T-helper 2 cell treated with Interferon-gamma antibody and Interleukin-4, amounts not matched to agents 5 μg/mL and 100 μg/mL, for 36 hours (primary cell): ENCODE results near the gene PXMP4.
A peak's percentile ranks its signal among the peaks of the same experiment; 100 is the strongest.

Source experiments
- DNase-seq: peaks from one replicate; pipeline ENCODE4 v3.0.0; 2021; ENCODE audit warnings: low spot score
- H3K27ac Mint-ChIP-seq: one replicate; pipeline ENCODE4 v1.8.0; 2021; ENCODE audit warnings: mild to moderate bottlenecking, mixed read lengths
- H3K27me3 Mint-ChIP-seq: one replicate; pipeline ENCODE4 v1.8.0; 2021; ENCODE audit warnings: low read depth, mixed read lengths
- H3K36me3 Mint-ChIP-seq: one replicate; pipeline ENCODE4 v1.8.0; 2021; ENCODE audit warnings: low read depth, mixed read lengths
- H3K4me1 Mint-ChIP-seq: one replicate; pipeline ENCODE4 v1.8.0; 2021; ENCODE audit warnings: low read depth, mixed read lengths
- H3K4me3 Mint-ChIP-seq: one replicate; pipeline ENCODE4 v1.8.0; 2022; ENCODE audit warnings: mild to moderate bottlenecking, moderate library complexity, mixed read lengths
- H3K9me3 Mint-ChIP-seq: one replicate; pipeline ENCODE4 v1.8.0; 2021; ENCODE audit warnings: mixed read lengths

The PXMP4 gene

GRCh38 chr20:33744773-33745385 lies 24.8 kb upstream of the PXMP4 start:
- H3K4me1 Mint-ChIP-seq: no peaks in the 10 kb centered on the region
- H3K4me3 Mint-ChIP-seq: no peak overlapping the region
- H3K36me3 Mint-ChIP-seq: peaks cover 10% of the 10 kb centered on the region
- no peaks in the 10 kb centered on the region for H3K9me3 Mint-ChIP-seq
- no peak overlapping the region for H3K27ac Mint-ChIP-seq
- H3K27me3 Mint-ChIP-seq: no peaks in the 10 kb centered on the region
- DNase-seq: no peak

GRCh38 chr20:33744181-33744580 lies 24.1 kb upstream of the PXMP4 start:
- peaks cover 10% of the 10 kb centered on the region for H3K36me3 Mint-ChIP-seq
- H3K9me3 Mint-ChIP-seq: no peaks in the 10 kb centered on the region
- DNase-seq: no peak
- no peak overlapping the region for H3K27ac Mint-ChIP-seq
- no peak overlapping the region for H3K4me3 Mint-ChIP-seq
- H3K27me3 Mint-ChIP-seq: no peaks in the 10 kb centered on the region
- H3K4me1 Mint-ChIP-seq: no peaks in the 10 kb centered on the region

- H3K36me3 Mint-ChIP-seq: peaks cover 15% of the 10 kb centered on the region
- H3K27ac Mint-ChIP-seq: no peak overlapping the region
Measured at GRCh38 chr20:33740189-33740588, 20.1 kb upstream of the PXMP4 start.

GRCh38 chr20:33739493-33739892 lies 19.4 kb upstream of the PXMP4 start:
- no peaks in the 10 kb centered on the region for H3K27me3 Mint-ChIP-seq
- H3K4me1 Mint-ChIP-seq: no peaks in the 10 kb centered on the region
- peaks cover 16% of the 10 kb centered on the region for H3K9me3 Mint-ChIP-seq
- peaks cover 15% of the 10 kb centered on the region for H3K36me3 Mint-ChIP-seq
- H3K4me3 Mint-ChIP-seq: no peak overlapping the region
- DNase-seq: no peak
- no peak overlapping the region for H3K27ac Mint-ChIP-seq

More at GRCh38 chr20:33740189-33740588, 20.1 kb upstream of the PXMP4 start:
- Mint-ChIP-seq H3K9me3 (peaks cover 16% of the 10 kb centered on the region), H3K4me3 (no peak overlapping the region), H3K4me1 (no peaks in the 10 kb centered on the region), H3K27me3 (no peaks in the 10 kb centered on the region)
- DNase-seq: no peak

- DNase-seq: no peak
- Mint-ChIP-seq H3K27me3 (no peaks in the 10 kb centered on the region), H3K27ac (no peak overlapping the region), H3K4me1 (peaks cover 13% of the 10 kb centered on the region), H3K9me3 (peaks cover 16% of the 10 kb centered on the region), H3K4me3 (no peak overlapping the region), H3K36me3 (peaks cover 23% of the 10 kb centered on the region)
Measured at GRCh38 chr20:33736962-33737361, 16.9 kb upstream of the PXMP4 start.

- peaks cover 16% of the 10 kb centered on the region for H3K9me3 Mint-ChIP-seq
- H3K27me3 Mint-ChIP-seq: no peaks in the 10 kb centered on the region
- peak overlapping the region; percentile 92 for H3K4me3 Mint-ChIP-seq
- peaks cover 21% of the 10 kb centered on the region for H3K4me1 Mint-ChIP-seq
- peaks cover 21% of the 10 kb centered on the region for H3K36me3 Mint-ChIP-seq
- DNase-seq: no peak
- peak overlapping the region; percentile 72 for H3K27ac Mint-ChIP-seq
Measured at GRCh38 chr20:33733654-33734576, 13.8 kb upstream of the PXMP4 start.

- Mint-ChIP-seq H3K27ac (peak overlapping the region; percentile 83), H3K4me1 (peaks cover 21% of the 10 kb centered on the region), H3K27me3 (no peaks in the 10 kb centered on the region), H3K36me3 (peaks cover 21% of the 10 kb centered on the region), H3K4me3 (peak overlapping the region; percentile 92), H3K9me3 (peaks cover 16% of the 10 kb centered on the region)
- peak; percentile 86 for DNase-seq
Measured at GRCh38 chr20:33732166-33732970, 12.3 kb upstream of the PXMP4 start.

GRCh38 chr20:33731693-33732165 lies 11.6 kb upstream of the PXMP4 start, which contains the start of gene ZNF341:
Gene ZNF341 (plus strand): TSS chr20:33731996. CDS start chr20:33732022, 26 bp downstream.
- peak; percentile 90 for DNase-seq
- H3K9me3 Mint-ChIP-seq: peaks cover 13% of the 10 kb centered on the region
- peak within 1 kb of the TSS; percentile 96 for H3K27ac Mint-ChIP-seq
- H3K27me3 Mint-ChIP-seq: no peaks in the 10 kb centered on the region
- H3K4me3 Mint-ChIP-seq: peak within 1 kb of the TSS; percentile 95
- H3K4me1 Mint-ChIP-seq: peaks cover 21% of the 10 kb centered on the region
- H3K36me3 Mint-ChIP-seq: peaks cover 18% of the 10 kb centered on the region

GRCh38 chr20:33730946-33731692 lies 11.0 kb upstream of the PXMP4 start:
- Mint-ChIP-seq H3K4me1 (peaks cover 21% of the 10 kb centered on the region), H3K9me3 (peaks cover 7% of the 10 kb centered on the region), H3K27ac (peak overlapping the region; percentile 96), H3K27me3 (no peaks in the 10 kb centered on the region), H3K4me3 (peak overlapping the region; percentile 95), H3K36me3 (peaks cover 14% of the 10 kb centered on the region)
- no peak for DNase-seq

GRCh38 chr20:33729101-33729500 lies 9.0 kb upstream of the PXMP4 start:
- Mint-ChIP-seq H3K36me3 (peaks cover 5% of the 10 kb centered on the region), H3K4me3 (no peak overlapping the region), H3K27me3 (no peaks in the 10 kb centered on the region), H3K9me3 (no peaks in the 10 kb centered on the region), H3K4me1 (peaks cover 18% of the 10 kb centered on the region), H3K27ac (no peak overlapping the region)
- DNase-seq: no peak

- H3K9me3 Mint-ChIP-seq: no peaks in the 10 kb centered on the region
- no peak for DNase-seq
- peaks cover 2% of the 10 kb centered on the region for H3K36me3 Mint-ChIP-seq
- H3K4me1 Mint-ChIP-seq: peaks cover 12% of the 10 kb centered on the region
- no peaks in the 10 kb centered on the region for H3K27me3 Mint-ChIP-seq
- no peak overlapping the region for H3K27ac Mint-ChIP-seq
- H3K4me3 Mint-ChIP-seq: no peak overlapping the region
Measured at GRCh38 chr20:33728463-33728862, 8.4 kb upstream of the PXMP4 start.

GRCh38 chr20:33727806-33728205 lies 7.7 kb upstream of the PXMP4 start:
- H3K4me3 Mint-ChIP-seq: no peak overlapping the region
- peaks cover 2% of the 10 kb centered on the region for H3K36me3 Mint-ChIP-seq
- no peaks in the 10 kb centered on the region for H3K9me3 Mint-ChIP-seq
- H3K27ac Mint-ChIP-seq: no peak overlapping the region
- H3K27me3 Mint-ChIP-seq: no peaks in the 10 kb centered on the region
- peaks cover 12% of the 10 kb centered on the region for H3K4me1 Mint-ChIP-seq
- DNase-seq: no peak

- H3K27ac Mint-ChIP-seq: no peak overlapping the region
- no peak overlapping the region for H3K4me3 Mint-ChIP-seq
Measured at GRCh38 chr20:33727115-33727479, 7.0 kb upstream of the PXMP4 start.

More at GRCh38 chr20:33727115-33727479, 7.0 kb upstream of the PXMP4 start:
- Mint-ChIP-seq H3K9me3 (no peaks in the 10 kb centered on the region), H3K4me1 (peaks cover 8% of the 10 kb centered on the region), H3K27me3 (no peaks in the 10 kb centered on the region), H3K36me3 (no peaks in the 10 kb centered on the region)
- DNase-seq: no peak
